AG10803 (cell line): ENCODE measurements around the gene BCL2L12.

Source experiments
- DNase-seq: peaks from one replicate; pipeline ENCODE4 v3.0.0; 2010; ENCODE audit warnings: low read depth
- H3K4me3 ChIP-seq: 2 replicates; pipeline ENCODE4 v1.5.1; 2011; ENCODE audit warnings: mild to moderate bottlenecking, low read length, control low read depth
- CTCF ChIP-seq: conservative IDR thresholded peaks from 2 replicates; pipeline ENCODE4 v1.5.1; 2011; ENCODE audit warnings: mild to moderate bottlenecking, low read length, control low read depth, inconsistent platforms

Gene BCL2L12

GRCh38 chr19:49688531-49689132 is 22.9 kb downstream of the BCL2L12 start:
- H3K4me3 ChIP-seq = no peak overlapping the region
- no peak for TF ChIP-seq CTCF
- DNase-seq = no peak

GRCh38 chr19:49689133-49690078 is 23.7 kb downstream of the BCL2L12 start, which contains the start of gene ADM5:
Gene ADM5 (plus strand): TSS chr19:49689594. CDS start chr19:49689838, 244 bp downstream.
- TF ChIP-seq CTCF = peak; percentile 51
- H3K4me3 ChIP-seq = peak within 1 kb of the TSS; percentile 65
- DNase-seq = no peak

- H3K4me3 ChIP-seq = peak overlapping the region; percentile 65
- TF ChIP-seq CTCF = no peak
- DNase-seq = no peak
Observed at GRCh38 chr19:49690079-49690655, 24.4 kb downstream of the BCL2L12 start.

GRCh38 chr19:49690656-49691242 is 25.0 kb downstream of the BCL2L12 start, which contains the start of gene CPT1C:
Gene CPT1C (plus strand): TSS chr19:49691116. CDS start chr19:49692253, 1,137 bp downstream.
- peak within 1 kb of the TSS; percentile 65 for H3K4me3 ChIP-seq
- TF ChIP-seq CTCF = no peak
- DNase-seq = peak; percentile 67

- DNase-seq = peak; percentile 63
- TF ChIP-seq CTCF = no peak
- peak overlapping the region; percentile 65 for H3K4me3 ChIP-seq
Observed at GRCh38 chr19:49691243-49692146, 25.8 kb downstream of the BCL2L12 start.

GRCh38 chr19:49692147-49692506 is 26.4 kb downstream of the BCL2L12 start:
- no peak for DNase-seq
- no peak for TF ChIP-seq CTCF
- H3K4me3 ChIP-seq = peak overlapping the region; percentile 65; the same call in 1 of the 2 replicates
